C4-2B (cell line): ENCODE measurements around the gene CREB5.

Experiments used
- ZFX ChIP-seq: fragments of 450-650 bp; IDR thresholded peaks from 2 replicates; pipeline ENCODE4 v1.6.1; 2017
- TF ChIP-seq, protein P1 (sequence below): fragments of 450-650 bp; conservative IDR thresholded peaks from 2 replicates; pipeline ENCODE4 v1.5.1; 2017; ENCODE audit warnings: mild to moderate bottlenecking

DNA sequence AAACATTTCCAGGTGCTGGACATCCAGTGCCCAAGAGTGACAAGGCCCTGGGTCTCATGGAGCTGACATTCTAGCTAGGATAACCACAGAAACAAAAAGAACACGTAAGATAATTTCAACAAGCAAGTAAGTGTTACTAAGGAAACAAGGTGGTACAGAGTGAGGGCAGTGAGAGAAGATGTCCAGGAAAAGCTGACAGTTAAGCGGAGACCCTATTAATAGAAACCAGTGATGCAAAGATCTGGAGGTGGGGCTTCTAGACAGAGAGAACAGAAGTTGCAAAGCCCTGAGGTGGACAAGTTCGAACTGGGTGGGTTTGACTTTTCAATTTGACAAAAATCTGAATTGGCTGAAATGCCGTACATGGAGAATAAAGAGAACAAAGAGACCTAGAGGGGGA is 449.5 kb downstream of the CREB5 start:
- TF ChIP-seq, protein P1, sequence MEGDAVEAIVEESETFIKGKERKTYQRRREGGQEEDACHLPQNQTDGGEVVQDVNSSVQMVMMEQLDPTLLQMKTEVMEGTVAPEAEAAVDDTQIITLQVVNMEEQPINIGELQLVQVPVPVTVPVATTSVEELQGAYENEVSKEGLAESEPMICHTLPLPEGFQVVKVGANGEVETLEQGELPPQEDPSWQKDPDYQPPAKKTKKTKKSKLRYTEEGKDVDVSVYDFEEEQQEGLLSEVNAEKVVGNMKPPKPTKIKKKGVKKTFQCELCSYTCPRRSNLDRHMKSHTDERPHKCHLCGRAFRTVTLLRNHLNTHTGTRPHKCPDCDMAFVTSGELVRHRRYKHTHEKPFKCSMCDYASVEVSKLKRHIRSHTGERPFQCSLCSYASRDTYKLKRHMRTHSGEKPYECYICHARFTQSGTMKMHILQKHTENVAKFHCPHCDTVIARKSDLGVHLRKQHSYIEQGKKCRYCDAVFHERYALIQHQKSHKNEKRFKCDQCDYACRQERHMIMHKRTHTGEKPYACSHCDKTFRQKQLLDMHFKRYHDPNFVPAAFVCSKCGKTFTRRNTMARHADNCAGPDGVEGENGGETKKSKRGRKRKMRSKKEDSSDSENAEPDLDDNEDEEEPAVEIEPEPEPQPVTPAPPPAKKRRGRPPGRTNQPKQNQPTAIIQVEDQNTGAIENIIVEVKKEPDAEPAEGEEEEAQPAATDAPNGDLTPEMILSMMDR: no peak
- no peak for TF ChIP-seq ZFX
